HepG2 (cell line): ENCODE results near the gene LBX2.

ENCODE experiments used
- ATF6 ChIP-seq: sonication (generic); formaldehyde crosslinking; conservative IDR thresholded peaks from 2 replicates; pipeline ENCODE4 v1.4.0; 2020; ENCODE audit warnings: missing genetic modification reagents
- ATF7 ChIP-seq, 2 experiments: fragments of 450-650 bp in 1 of 2; sonication (generic) in 1 of 2; formaldehyde crosslinking in 1 of 2; IDR thresholded peaks; 2 replicates each; pipeline versions ENCODE4 v1.4.0 to v1.6.1; 2016 to 2020; ENCODE audit warnings: antibody characterized with exemption in 1 of 2, mild to moderate bottlenecking in 1 of 2, missing genetic modification reagents in 1 of 2
- CREM ChIP-seq, 2 experiments: sonication (generic) in 1 of 2; formaldehyde crosslinking in 1 of 2; IDR thresholded peaks; 2 replicates each; pipeline versions ENCODE4 v1.4.0 to v1.6.1; 2016 to 2020; ENCODE audit warnings: antibody characterized with exemption in 1 of 2, mild to moderate bottlenecking in 1 of 2, missing genetic modification reagents in 1 of 2
- CTCF ChIP-seq: sonication (generic); formaldehyde crosslinking; IDR thresholded peaks from 2 replicates; pipeline ENCODE4 v1.5.0; 2020; ENCODE audit warnings: mild to moderate bottlenecking, missing genetic modification reagents, moderate library complexity
- HDAC2 ChIP-seq: sonication (generic); formaldehyde crosslinking; IDR thresholded peaks from 2 replicates; pipeline ENCODE4 v1.4.0; 2020; ENCODE audit warnings: missing genetic modification reagents
- KMT2B ChIP-seq: IDR thresholded peaks from 2 replicates; pipeline ENCODE4 v1.6.1; 2016; ENCODE audit warnings: missing genetic modification reagents, missing compliant biosample characterization
- REST ChIP-seq, 2 experiments: IDR thresholded peaks; 2 replicates each; pipeline ENCODE4 v1.6.1; 2011 to 2012; ENCODE audit warnings: low read length in 2 of 2, borderline replicate concordance in 1 of 2, low read depth in 1 of 2, mild to moderate bottlenecking in 1 of 2, moderate library complexity in 1 of 2
- RFX5 ChIP-seq: IDR thresholded peaks from 2 replicates; pipeline ENCODE4 v1.6.1; 2011; ENCODE audit warnings: low read depth, low read length, improper control_type of control experiment
- SIN3A ChIP-seq: IDR thresholded peaks from 2 replicates; pipeline ENCODE4 v1.6.1; 2011; ENCODE audit warnings: low read depth, mild to moderate bottlenecking, control low read depth, low read length, borderline replicate concordance
- THYN1 ChIP-seq: sonication (generic); formaldehyde crosslinking; IDR thresholded peaks from 2 replicates; pipeline ENCODE4 v1.8.1; 2023; ENCODE audit warnings: low read depth, mild to moderate bottlenecking, moderate library complexity, missing genetic modification reagents, borderline replicate concordance
- ZNF510 ChIP-seq: sonication (generic); formaldehyde crosslinking; IDR thresholded peaks from 2 replicates; pipeline ENCODE4 v1.4.0; 2020; ENCODE audit warnings: low read depth, mild to moderate bottlenecking, missing genetic modification reagents
- ZNF577 ChIP-seq: sonication (generic); formaldehyde crosslinking; IDR thresholded peaks from 2 replicates; pipeline ENCODE4 v1.4.0; 2020; ENCODE audit warnings: mild to moderate bottlenecking, low read depth, missing genetic modification reagents, borderline replicate concordance
- ZNF605 ChIP-seq: sonication (generic); formaldehyde crosslinking; IDR thresholded peaks from 2 replicates; pipeline ENCODE4 v1.8.0; 2022; ENCODE audit warnings: mild to moderate bottlenecking, missing genetic modification reagents
- ZNF749 ChIP-seq: sonication (generic); formaldehyde crosslinking; IDR thresholded peaks from 2 replicates; pipeline ENCODE4 v1.8.0; 2022; ENCODE audit warnings: mild to moderate bottlenecking, missing genetic modification reagents, moderate library complexity, borderline replicate concordance

GRCh38 chr2:74531666-74532065 lies 32.3 kb upstream of the LBX2 start:
- no peak for TF ChIP-seq HDAC2 (CRISPR knock-in tag)
- TF ChIP-seq ATF6 (CRISPR knock-in tag): no peak
- no peak for TF ChIP-seq CTCF
- no peak for TF ChIP-seq ZNF510 (CRISPR knock-in tag)
- no peak for TF ChIP-seq SIN3A
- no peak for TF ChIP-seq ZNF605
- no peak for TF ChIP-seq ZNF577
- no peak for TF ChIP-seq CREM (IDR thresholded peaks at IDR 0.05)
- no peak for TF ChIP-seq CREM (CRISPR knock-in tag; IDR thresholded peaks at IDR 0.05)
- no peak for TF ChIP-seq THYN1 (CRISPR knock-in tag)
- TF ChIP-seq KMT2B (CRISPR knock-in tag): no peak
- no peak for TF ChIP-seq REST (IDR thresholded peaks at IDR 0.05; ENCODE audit: borderline replicate concordance in 1 of 2, low read depth in 1 of 2, low read length in 2 of 2)
- no peak for TF ChIP-seq ATF7 (IDR thresholded peaks at IDR 0.05)
- no peak for TF ChIP-seq ATF7 (CRISPR knock-in tag; IDR thresholded peaks at IDR 0.05)
- no peak for TF ChIP-seq ZNF749
- TF ChIP-seq RFX5: no peak
